HG03175 (cell line): ENCODE data around the gene CWC15.
"Not testable (repeated sequence)": the region's sequence is repeated elsewhere in the genome, so short reads cannot be mapped to it uniquely, and the experiment has no call there.

ENCODE experiments used
- ATAC-seq: cut with Tn5 transposase; IDR thresholded peaks from one replicate; pipeline ENCODE4 v1.9.1; 2021; ENCODE audit warnings: mild to moderate bottlenecking, moderate library complexity; ENCODE audit not compliant: unreplicated experiment

Gene CWC15

GRCh38 chr11:94956963-94957362, 16.4 kb downstream of the CWC15 start:
- no peak for ATAC-seq

GRCh38 chr11:94954753-94955152, 18.6 kb downstream of the CWC15 start:
- no peak for ATAC-seq

- no peak for ATAC-seq
Measured at GRCh38 chr11:94948070-94948617, 25.2 kb downstream of the CWC15 start.

- ATAC-seq = no peak
Measured at GRCh38 chr11:94946812-94947211, 26.5 kb downstream of the CWC15 start.

- no peak for ATAC-seq
Measured at GRCh38 chr11:94941131-94941530, 32.2 kb downstream of the CWC15 start.

- no peak for ATAC-seq
Measured at GRCh38 chr11:94939346-94939745, 34.0 kb downstream of the CWC15 start.

GRCh38 chr11:94938095-94939055, 35.0 kb downstream of the CWC15 start:
- no peak for ATAC-seq

GRCh38 chr11:94934846-94935245, 38.5 kb downstream of the CWC15 start:
- ATAC-seq = no peak

- no peak for ATAC-seq
Measured at GRCh38 chr11:94934362-94934761, 39.0 kb downstream of the CWC15 start.

GRCh38 chr11:94933223-94934130, 39.9 kb downstream of the CWC15 start:
- no peak for ATAC-seq

- ATAC-seq = no peak
Measured at GRCh38 chr11:94932503-94932902, 40.9 kb downstream of the CWC15 start.

GRCh38 chr11:94932072-94932471, 41.3 kb downstream of the CWC15 start:
- ATAC-seq = not testable (repeated sequence)

- ATAC-seq = no peak
Measured at GRCh38 chr11:94928117-94928990, 45.0 kb downstream of the CWC15 start.

GRCh38 chr11:94926698-94927237, 46.6 kb downstream of the CWC15 start:
- no peak for ATAC-seq

- peak; percentile 24 for ATAC-seq
Measured at GRCh38 chr11:94926271-94926625, 47.1 kb downstream of the CWC15 start.

GRCh38 chr11:94925422-94926270, 47.7 kb downstream of the CWC15 start:
- ATAC-seq = peak; percentile 83

GRCh38 chr11:94924612-94925011, 48.7 kb downstream of the CWC15 start:
- no peak for ATAC-seq

GRCh38 chr11:94924171-94924572, 49.2 kb downstream of the CWC15 start:
- no peak for ATAC-seq

GRCh38 chr11:94923004-94923334, 50.4 kb downstream of the CWC15 start:
- ATAC-seq = no peak
